GM15510 (cell line): ENCODE results near the gene MAN2A2.

Experiments
- POLR2A ChIP-seq: IDR thresholded peaks from 3 replicates; pipeline ENCODE4 v1.6.1; 2011; ENCODE audit warnings: borderline replicate concordance; ENCODE audit not compliant: insufficient read length; ENCODE audit errors: extremely low read depth

Gene MAN2A2

DNA sequence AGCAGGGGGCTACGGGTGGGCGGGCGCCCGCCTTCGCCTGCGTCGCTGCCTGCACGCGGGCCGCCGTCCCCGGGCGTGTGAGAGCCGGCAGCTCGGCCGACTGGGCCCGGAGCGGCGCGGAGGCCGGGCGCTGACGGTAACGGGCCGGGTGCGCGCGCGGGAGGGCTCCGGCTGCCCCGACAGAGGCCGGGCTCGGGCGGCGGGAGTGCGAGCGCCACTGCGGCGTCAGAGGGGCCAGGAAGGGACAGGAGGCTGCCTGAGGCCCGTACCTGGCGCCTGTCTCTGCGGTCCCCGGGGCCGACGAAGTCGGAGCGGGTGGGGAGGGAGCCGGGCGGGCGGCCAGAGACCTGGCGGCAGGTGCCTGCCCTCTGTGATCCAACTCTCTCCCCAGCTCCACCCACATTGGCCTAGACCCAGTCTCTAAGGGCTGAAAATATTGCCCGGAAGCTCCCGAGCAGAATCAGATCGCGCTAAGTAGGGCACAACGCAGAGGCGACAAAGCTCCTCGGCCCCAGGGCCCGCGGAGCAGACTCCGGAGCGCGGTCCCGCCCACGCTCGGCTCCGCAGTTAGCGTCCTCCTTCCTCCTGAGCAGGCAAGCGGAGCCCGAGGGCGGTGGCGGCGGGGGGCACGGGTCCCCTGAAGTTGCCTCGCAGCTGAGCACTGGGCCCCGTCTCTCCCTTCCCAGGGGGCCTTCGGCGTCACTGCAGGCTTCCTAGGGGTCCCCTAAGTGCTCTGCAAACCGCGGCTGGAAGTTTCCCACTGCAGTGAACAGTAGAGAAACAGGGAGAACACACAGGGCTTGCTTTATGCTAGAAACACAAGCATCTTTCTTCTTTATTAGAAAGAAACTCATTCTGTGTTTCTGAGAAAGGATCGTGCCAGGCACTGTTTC, at the start of gene MAN2A2:
MAN2A2 (plus strand) TSS at position 463 of the 893 bp plus-strand sequence. CDS start 906 bp downstream, outside the sequence.
- peak; percentile 75 for TF ChIP-seq POLR2A

DNA sequence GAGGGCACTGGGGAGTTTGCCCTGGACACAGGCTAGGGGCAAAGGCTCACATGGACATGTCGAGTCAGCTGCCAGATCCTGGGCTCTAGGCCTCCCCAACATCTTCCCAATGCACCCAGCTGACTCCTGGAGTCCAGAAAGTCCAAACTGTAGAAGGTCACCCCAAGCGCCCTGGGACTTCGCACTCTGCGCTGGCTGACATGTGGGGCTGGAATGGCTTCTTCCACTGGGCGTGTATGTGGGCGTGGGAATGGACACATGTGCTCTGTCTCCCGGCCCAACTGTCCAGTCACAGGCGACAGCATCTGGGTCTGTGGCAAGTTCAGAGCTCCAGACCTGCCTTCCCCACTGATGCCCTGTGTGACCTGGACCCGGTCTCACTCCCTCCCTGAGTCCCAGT, 48.0 kb upstream of the MAN2A2 start:
- no peak for TF ChIP-seq POLR2A

DNA sequence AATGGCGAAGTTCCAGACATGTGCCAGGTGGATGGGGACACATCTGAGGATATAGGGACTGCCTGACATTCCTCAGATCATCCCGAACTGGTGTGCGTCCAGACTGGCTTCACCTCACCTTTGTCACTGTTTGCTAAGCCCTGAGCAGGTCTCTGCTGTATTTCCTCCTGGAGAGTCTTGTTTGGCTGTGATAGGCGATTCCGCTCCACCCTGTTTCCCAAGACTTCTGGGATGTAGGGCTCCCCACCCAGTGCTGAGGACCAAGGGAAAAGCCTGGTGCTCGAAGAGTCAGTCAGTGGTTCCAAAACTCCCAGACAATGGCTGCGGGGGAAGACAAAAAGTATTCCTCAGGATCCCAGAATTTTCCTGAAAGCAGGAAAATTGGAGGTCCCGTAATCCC, 45.8 kb upstream of the MAN2A2 start:
- no peak for TF ChIP-seq POLR2A

DNA sequence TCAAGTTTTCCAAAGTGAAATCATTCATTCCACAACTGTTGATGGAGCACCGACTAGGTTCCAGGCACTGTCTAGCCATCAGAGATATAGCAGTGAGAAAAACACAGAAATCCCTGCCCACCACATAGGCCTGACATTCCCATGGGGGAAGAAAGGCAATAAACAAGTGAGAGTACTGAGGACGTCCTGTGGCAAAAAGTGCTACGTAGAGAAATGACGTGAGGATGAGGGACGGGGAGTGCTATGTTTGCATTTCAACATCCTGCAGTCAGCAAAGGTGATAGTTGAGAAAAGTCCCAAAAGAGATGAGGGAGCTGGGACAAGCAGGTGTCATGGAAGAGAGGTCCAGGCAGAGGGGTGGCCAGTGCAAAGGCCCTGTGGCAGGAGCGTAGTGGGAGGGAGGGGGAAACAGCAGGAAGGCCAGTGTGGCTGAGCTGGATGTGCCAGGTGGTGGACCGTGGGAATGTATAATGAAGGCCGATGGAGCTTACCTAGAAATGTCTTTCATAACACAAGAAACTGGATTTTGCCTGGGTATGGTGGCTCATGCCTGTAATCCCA, 45.1 kb upstream of the MAN2A2 start:
- no peak for TF ChIP-seq POLR2A

DNA sequence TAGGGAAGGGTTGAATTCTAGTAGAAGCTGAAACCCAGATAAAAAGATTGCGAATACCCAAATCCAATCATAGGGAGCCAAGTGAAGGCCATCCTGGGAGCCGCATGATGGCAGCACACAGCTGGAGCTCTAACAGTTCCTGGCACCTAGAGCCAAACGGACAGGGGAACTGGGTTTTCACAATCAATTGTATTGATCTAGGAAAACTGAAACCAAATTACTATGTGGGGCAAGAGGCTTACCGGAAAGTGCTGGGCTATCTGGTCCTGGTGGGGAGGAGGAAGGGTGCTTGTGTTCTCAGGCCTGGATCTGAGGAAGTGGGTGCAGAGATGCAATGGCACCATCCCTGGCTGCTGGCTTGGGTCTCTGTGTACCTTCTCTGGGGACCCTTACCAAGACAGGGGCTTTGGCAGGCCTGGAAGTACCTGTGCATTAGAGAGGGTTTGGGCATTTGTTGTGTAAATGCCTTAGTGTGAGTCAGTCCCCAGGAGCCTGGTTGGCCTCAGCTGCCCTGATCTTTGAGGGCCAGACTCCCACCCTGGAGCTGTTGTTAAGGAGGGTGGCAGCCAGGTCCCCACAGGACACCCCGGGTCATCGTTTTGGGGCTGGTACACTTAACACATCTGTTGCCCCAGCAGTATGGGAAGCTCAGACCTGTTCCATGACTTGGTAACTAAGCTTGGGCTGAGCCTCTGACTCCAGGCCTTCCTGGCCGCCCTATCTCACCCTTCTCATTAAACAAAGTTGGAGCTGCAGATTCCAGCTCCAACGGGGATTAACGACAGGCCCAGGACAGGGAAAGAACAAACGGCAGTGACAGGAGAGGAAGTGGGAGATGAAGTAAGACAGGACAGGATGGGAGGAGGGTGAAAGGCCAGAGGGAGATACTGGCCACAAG, 43.6 kb upstream of the MAN2A2 start:
- no peak for TF ChIP-seq POLR2A

DNA sequence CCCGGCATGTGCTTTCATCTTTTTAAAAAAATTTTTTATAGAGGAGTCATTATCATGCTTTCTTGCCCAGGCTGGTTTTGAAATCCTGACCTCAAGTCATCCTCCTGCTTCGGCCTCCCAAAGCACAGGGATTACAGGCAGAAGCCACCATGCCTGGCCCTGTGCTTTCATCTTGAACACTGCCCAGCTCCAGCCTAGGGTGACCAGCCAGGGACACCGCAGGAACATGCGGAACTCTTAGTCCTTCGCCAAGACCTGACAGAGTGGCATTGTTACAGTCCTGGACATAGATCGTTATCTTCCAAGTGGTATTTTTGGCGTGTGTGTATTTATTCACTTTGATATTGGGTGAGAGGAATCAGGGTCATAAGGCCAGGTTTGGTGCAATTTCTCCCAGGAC, 42.7 kb upstream of the MAN2A2 start:
- no peak for TF ChIP-seq POLR2A

DNA sequence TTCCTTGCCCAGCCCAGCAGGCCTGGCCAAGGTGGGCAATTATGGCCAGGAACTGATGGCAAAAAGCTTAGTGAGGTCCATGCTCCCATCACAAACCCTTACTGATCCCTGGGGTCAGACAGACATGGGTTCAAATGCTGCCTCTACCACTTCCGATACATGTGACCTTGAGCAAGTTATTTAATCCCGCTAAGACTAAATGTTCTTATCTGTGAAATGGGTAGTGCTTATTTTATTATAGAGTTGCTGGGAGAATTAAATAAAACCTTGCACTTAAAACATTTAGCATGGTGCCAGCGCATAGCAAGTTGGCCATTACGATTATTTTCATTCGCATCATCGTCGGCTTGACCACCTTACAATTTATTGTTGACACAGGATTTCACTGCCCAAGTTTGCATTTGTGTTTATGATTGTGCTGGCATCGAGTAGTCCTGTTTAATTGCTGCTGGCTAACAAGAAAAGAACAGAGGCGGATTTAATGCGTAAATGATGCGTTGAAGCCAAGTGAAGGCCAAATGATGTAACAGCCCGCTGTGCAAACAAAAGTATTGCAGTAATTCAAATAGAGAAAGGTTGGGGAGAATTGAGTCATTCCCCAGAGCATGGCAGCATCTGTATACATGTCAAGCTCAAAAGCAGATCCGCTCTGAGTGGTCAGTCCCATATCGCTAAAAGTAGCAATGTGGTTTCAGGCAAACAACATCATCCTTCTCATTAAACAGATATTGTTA, 42.0 kb upstream of the MAN2A2 start:
- TF ChIP-seq POLR2A = no peak

DNA sequence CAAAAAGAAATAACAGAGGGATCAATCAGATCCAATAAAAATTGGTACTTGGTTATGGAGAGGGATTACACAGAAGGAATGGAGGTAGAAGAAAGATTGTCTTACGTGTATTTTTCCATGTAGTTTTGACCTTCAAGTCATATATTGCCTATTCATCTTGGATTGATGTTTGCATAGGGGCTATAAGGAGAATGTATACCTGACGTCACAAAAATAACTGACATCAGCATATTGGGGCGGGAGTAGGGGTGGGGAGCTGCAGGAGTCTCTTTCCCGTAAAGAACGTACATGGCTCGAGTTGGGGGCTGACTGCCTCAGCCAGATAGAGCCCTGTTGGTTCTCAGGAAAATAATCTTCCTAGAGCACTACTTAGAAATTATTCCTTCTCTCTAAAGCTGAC, 40.6 kb upstream of the MAN2A2 start:
- TF ChIP-seq POLR2A = no peak

DNA sequence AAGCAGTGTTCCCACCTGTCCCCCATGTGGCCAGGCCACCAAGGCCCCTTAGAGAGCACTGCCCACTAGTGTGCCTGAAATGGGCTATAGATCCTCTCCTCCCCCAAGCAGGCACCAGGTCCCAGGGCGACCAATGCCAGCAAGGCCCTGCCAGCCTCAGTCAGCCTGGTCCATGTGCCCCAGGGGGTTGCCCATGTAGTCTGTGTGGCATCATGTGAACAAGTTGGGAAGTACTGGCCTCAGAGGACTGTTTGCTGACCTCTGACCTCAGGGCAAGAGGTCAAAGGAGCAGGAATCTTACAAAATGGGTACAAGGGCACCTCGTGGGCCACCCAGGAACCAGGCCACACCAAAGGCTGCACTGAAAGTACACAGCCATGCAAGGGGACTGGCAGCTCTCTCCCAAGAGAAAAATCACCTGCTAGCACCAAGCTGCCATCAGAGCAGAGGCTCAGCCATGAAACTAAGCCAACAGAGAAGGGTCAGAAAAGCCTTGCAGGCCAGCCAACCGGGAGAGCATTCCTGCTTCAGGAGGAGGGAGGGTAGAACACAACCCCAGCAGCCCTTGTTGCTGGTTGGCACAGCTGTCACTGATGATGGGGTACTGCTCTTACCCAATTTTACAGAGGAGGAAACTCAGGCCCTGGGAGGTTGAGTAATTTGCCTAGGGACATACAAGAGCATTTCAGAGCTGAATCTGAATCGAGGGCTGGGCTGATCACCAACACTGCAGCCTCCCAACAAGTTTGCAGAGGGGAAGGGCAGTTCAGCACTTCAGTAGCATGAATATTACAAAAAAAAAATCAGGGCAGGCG, 39.9 kb upstream of the MAN2A2 start:
- TF ChIP-seq POLR2A = no peak

DNA sequence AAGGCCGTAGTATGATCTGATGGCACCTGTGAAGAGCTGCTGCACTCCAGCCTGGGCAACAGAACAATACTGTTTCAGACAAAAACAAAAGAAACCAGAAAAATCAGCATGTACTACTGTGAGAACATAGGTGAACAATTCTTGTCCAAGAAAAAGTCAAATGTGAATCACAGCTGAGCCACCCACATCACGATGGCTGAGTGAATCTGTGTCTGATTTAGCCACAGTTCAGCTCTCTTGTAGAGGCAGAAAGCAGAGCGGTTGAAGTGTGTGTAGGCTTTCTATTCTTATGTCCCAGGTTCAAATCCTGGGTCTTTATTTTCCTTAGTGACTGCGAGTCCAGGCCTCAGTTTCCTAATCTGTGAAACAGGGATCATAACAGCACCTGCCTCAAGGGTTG, 39.1 kb upstream of the MAN2A2 start:
- no peak for TF ChIP-seq POLR2A

DNA sequence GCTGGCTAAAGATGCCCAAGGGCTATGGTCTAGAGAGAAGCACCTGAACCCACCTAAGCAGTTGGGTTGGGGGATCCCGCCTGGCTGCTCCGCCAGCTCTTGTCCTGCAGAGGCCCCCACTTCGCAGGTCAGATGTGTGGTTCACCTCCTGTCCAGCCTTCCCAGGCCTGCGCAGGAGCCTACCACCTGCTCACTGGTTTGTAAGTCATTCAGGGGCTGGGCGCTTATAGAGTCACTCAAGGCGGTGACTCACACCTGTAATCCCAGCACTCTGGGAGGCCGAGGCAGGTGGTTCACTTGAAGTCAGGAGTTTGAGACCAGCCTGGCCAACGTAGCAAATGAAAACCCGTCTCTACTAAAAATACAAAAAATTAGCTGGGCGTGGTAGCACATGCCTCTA, 38.6 kb upstream of the MAN2A2 start:
- TF ChIP-seq POLR2A = no peak

DNA sequence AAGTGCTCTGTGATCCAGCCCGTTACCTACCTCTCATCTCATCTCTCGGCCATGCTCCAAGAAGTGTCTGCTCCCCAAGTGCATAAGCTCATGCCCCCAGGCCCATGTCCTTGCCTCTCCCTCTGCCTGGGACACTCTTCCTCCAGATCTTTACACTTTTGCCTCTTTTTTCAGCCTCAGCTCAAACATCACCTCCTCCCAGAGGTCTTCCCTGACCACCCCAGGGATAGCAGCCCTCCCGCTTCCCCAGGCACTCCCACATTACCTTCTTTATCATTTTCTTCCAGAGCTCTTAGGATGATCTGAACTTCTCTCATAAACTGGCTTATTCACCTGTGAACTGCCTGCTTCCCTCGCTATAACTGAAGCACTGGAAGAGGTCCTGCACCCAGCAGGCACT, 37.4 kb upstream of the MAN2A2 start:
- TF ChIP-seq POLR2A = no peak

DNA sequence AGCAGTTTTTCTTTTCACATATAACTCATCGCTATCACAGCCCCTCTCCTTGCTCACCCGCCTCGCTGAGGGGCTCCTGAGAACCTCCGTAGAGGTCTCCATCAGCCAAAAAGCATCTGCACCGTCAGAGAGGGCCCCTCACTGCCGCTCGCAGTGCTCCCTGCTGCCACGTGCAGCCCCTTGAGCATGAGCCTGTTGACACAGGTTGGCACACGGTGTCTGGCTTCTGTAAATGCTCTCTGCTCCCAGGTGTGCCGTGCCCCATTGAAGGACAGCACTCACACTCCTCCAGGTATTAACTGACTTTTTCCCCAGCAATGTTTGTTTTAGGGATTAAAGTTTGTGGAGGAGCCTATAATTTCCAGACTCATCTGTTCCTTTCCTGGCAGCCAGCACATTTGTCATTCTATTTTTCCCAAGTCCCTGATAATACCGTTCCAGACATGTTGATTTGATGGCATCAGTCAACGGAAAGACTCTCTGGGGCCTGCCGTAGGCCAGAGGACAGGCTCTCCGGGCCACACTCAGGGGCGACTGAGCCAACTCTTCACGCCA, 36.9 kb upstream of the MAN2A2 start:
- no peak for TF ChIP-seq POLR2A
